Activated CD4-positive, CD25-positive, alpha-beta regulatory T cell treated with anti-CD3 and anti-CD28 coated beads, Interleukin-2, amount 50 U/mL, for 16 hours (primary cell): ENCODE data around the gene AEBP1.

Experiments used
- DNase-seq: peaks from one replicate; pipeline ENCODE4 v3.0.0-alpha.2; 2020; ENCODE audit warnings: low read depth, low spot score

AEBP1 gene

DNA sequence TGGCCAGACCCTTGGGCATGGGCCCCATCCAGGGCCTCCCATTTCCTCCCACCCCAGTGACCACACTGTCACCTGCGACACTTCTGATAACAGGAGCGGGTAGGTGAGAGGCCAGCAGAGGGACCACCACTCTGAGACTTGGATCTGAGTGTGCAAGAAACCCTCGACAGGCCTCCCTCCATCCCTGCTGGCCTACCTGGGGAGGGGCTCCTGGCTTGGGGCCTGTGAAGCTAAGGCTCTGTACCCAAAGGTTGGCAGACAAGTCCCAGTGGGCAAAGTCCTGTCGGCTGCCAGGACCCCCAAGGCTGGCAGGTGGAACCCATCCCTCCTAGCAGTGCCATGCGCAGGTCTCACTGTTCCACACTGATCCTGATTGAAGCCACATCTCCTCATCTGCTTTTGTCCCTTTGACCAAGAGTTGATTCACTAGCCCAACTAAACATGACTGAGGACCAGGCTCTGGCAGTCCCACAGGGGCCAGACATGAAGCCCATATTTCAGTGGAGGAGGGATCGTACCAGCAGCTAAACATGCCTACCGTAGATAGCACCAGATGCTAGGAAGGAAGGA is 37.6 kb upstream of the AEBP1 start:
- no peak for DNase-seq

GRCh38 chr7:44067064-44067951 is 36.8 kb upstream of the AEBP1 start:
- DNase-seq = no peak

GRCh38 chr7:44068054-44068453 is 36.1 kb upstream of the AEBP1 start:
- no peak for DNase-seq

- no peak for DNase-seq
Measured at GRCh38 chr7:44071726-44072363, 32.3 kb upstream of the AEBP1 start.

DNA sequence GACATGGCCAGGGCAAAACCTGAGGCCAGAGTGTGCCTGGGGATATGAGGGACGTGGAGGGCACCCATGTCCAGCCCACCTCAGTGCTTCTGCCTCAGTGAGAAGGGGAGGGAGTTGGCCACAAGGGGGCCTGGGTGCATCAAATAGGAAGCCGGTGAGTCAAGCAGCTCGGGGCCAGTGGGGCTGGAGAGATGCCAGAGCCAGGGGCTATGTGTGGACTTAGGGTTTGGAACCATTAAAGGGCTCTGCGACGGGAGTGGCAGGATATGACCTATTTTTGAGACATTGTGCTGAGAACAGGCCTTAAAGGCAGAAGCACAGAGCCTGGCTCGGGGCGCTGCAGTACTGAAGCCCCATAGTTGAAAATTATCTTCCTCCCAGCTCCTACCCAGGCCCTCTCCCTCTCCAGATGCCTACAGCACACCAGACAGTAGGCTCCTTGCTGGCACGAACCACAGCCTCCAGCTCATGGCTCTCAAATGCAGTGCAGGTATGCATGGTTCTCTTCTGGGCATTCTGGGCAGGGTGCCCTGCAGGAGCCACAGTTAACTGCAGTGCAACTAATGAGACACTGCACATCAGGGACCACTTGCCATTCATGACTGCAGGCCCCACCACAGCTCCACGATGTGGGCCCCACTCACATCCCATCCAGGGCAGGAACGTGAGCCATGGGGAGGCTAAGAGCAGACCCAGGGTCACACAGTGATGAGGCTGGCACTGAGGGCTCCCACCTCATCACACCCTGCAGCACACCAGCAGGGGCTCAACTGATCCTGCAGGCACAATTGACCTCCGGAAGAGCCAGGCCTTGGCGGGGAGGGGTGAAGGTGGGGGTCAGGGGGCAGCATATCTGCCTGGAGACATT is 31.5 kb upstream of the AEBP1 start:
- no peak for DNase-seq

GRCh38 chr7:44073664-44074348 is 30.3 kb upstream of the AEBP1 start:
- no peak for DNase-seq

GRCh38 chr7:44074349-44074695 is 29.8 kb upstream of the AEBP1 start:
- DNase-seq = no peak

- DNase-seq = no peak
Measured at GRCh38 chr7:44075296-44076075, 28.7 kb upstream of the AEBP1 start.

DNA sequence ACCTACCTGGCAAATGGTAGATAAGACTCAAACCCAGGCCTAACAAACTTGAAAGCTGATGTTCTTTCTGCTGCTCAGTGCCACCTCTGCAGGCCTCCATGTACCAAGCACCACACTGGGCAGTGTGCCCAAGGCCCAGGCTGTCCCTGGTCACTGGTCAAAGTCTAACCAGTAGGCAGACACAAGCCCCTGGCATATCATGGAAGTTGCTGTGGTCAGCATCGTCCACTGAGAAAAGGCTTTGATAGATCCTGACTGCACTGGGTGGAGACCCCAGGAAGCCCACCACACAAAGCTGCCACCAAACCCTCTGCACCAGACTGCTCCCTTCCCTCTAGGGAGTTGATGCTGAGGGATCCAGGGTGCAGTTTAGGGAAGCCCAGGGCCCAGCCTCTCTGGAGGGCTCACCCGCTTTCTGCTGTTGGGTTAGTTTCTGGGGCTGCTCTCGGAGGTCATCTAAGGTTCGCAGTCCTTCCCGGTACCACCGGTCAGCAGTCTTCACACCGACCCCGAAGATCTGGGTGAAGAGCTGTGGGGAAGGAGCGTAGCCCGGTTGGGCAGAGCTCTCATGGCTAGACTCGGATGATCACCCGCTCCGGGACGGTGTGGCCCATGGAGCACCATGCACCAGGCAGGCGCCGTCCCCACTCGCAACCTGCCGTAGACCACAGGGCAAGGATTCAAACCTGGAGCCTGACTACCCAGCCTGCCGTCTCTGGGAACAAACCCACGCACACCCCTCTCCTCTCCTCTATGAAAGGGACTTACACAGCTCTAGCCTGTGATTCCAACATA is 27.8 kb upstream of the AEBP1 start:
- DNase-seq = no peak

DNA sequence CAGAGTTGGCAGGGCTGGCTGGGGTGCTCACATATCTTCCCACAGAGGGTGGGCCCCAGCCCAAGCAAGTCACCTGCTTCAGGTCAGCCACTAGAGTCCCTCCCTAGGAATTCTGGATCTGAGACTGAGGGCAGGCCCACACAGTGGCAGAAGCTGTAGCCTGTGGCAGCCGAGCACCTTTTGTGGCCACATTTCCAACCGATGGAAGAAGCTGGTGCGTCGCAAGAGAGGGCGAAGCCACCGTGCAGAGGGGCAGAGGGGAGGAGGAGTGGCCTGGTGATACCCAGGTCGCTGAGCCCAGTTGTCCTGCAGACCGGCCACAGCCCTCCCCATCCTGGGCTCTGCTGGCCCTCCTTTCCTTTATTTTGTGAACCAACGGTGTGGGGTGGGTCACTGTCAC is 27.1 kb upstream of the AEBP1 start:
- DNase-seq = no peak

DNA sequence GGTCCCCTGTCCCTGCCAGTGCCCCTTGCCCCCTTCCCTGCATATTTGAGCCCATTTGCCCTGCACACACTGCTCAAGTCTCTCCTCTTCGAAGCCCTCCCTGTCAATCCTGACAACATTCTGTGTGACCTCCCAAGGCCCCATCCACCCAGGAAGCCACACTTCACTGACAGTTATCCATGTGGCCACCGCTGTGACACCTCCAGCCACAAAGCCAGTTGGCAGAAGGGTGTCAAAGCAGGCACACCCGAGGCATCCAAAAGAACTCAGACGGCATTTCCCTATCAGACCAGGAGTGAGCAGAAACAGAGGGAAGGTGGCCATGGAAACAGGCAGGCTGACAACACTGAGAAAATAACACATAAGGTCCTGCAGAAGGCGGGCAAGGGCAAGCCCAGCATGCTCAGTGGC is 26.5 kb upstream of the AEBP1 start:
- DNase-seq = no peak

GRCh38 chr7:44078521-44078920 is 25.6 kb upstream of the AEBP1 start:
- no peak for DNase-seq

DNA sequence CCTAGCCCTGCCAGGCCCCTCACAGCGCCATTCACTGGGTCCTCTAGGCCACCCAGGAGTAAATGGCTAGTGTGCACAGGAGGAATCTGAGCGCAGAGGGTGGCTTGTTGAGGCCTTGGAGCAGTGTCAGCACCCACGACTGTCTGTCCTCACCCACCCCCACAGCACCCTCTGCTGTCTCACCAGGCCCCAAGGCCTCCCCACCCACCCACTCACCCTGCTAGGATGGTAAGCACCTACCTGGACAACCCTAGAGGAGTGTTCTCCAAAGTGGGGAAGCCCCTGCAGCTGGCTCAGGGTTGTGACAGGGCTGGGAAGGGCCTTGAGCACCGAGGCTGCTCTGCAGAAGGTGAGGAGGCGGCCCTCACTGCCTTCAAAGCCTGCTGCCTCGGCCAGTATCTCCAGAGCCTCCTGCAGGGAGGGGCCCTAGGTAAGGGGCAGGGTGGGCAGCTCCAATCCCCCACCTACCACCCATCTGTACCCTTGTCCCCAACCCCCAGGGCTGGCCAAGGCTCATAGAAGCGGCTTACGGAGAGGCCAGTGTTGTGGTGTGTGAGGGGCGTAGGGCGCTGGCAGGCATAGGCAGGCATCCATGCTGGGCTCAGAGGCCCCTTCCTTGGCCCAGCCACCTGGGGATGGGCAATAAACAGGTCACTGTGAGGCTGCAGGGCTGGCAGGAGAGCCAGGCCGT is 24.7 kb upstream of the AEBP1 start:
- no peak for DNase-seq

DNA sequence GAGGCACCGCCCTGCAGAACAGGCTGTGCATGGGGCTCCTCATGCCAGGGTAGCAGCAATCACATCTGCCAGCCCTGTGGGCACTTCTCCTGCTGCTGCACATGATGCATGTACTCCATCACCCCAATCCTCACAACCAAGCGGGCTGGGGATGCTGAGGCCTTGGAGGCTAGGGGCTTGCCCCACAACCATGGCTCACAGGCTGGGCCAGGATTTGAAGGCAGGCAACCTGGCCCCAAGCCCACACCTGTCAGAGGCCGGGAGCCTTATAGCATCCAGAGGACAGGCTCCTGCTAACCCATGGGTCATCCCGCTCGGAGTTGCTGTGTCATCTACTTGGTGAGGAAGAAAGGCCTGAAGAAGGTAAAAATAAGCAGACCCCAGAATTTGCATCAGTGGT is 24.0 kb upstream of the AEBP1 start:
- DNase-seq = no peak

GRCh38 chr7:44080686-44081265 is 23.4 kb upstream of the AEBP1 start:
- DNase-seq = no peak

DNA sequence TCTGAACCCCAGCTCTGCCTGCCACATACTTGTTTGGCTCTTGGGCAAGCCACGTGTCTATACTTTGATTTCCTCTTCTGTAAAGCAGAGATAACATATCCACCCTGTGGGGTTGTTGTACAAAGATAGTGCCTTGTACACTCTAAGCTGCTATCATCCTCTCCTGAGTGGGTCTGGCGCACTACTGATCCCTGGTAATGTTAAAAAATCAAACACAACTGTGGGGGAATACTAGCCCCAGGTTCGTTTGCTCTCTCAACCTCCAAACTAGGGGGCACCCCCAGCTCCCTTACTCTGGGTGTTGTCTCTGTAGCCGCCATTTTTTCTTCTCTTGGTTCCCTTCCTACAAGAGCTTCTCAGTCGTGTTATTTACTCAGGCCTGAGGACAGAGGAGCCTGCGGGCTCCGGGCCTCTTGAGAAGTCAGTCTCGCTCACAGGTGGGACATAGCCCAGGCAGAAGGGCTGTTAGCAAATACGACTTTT is 22.8 kb upstream of the AEBP1 start:
- DNase-seq = no peak

DNA sequence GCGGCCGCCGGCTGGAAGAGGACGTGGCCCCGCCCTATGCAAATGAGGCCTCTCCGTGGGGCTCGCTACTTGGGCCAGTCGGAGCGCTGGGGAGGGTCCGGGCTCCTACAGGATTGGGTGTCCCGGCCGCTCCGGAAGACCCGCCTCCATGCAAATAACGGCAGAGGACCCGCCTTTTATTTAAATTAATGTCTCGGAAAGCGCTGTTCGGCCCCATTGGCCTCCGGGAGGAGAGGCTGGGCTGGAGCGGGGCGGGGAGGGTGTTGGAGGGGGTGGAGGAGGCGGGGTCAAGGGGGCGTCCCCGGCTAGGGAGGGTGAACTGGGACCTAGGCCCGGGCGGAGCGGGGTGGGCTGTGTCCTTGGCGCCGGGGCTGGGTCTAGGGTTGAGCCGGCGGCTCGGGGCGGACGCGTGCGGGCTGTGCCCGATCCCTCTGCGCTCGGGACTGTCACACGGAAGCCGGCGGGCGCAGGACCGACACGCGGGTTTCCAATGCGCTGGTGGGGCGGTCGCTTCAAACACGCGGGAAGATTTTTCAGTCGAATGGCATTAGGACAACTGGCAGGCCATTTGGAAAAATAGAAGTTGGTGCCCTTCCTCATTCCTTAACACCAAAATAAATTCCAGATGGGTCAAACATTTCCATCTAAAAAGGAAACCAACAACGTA is 21.5 kb upstream of the AEBP1 start:
- peak; percentile 95 for DNase-seq

DNA sequence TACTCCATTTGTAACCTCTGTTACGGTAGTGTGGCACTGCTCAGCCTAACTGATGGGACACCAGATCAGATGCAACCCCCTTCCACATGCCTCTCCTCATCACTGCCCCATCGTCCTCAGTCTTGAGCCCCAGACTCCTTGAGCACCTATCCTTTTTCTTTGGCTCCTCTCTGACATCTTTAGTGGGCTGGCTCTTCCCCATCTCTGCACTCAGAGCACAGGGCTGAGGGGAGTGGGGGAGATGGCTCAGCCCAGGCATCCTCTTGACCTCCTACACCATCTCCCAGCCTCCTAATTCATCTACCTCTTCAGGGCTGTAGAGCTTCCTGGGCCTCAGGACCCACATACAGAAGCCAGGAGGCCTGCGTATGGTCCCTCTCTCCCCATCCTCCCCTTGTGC is 20.3 kb upstream of the AEBP1 start:
- DNase-seq = no peak
